Measurements from ENCODE around the gene C19orf47.

GRCh38 chr19:40302224-40303011 lies 45.8 kb downstream of the C19orf47 start:
- TF ChIP-seq POLR2A (IDR thresholded peaks at IDR 0.05) (no peak), EP300 (IDR thresholded peaks at IDR 0.05) (no peak), POLR2AphosphoS5 (IDR thresholded peaks at IDR 0.05) (no peak)
- TF ChIP-seq, protein P1, sequence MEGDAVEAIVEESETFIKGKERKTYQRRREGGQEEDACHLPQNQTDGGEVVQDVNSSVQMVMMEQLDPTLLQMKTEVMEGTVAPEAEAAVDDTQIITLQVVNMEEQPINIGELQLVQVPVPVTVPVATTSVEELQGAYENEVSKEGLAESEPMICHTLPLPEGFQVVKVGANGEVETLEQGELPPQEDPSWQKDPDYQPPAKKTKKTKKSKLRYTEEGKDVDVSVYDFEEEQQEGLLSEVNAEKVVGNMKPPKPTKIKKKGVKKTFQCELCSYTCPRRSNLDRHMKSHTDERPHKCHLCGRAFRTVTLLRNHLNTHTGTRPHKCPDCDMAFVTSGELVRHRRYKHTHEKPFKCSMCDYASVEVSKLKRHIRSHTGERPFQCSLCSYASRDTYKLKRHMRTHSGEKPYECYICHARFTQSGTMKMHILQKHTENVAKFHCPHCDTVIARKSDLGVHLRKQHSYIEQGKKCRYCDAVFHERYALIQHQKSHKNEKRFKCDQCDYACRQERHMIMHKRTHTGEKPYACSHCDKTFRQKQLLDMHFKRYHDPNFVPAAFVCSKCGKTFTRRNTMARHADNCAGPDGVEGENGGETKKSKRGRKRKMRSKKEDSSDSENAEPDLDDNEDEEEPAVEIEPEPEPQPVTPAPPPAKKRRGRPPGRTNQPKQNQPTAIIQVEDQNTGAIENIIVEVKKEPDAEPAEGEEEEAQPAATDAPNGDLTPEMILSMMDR (IDR thresholded peaks at IDR 0.05), result no peak
